ENCODE measurements around the gene PDE4D.

PDE4D gene

GRCh38 chr5:59197911-59198310 lies 695.6 kb downstream of the PDE4D start:
- no peak overlapping the region for H3K27ac ChIP-seq (ENCODE audit: low read length, poor library complexity, severe bottlenecking)
- 100% methylated on average over 2 of the region's 4 CpGs for WGBS
- H3K18ac ChIP-seq (ENCODE audit: low read depth in 1 of 2, low read length in 2 of 2): no peak overlapping the region
- DNase-seq: no peak
- no peak overlapping the region for H3K23ac ChIP-seq (ENCODE audit: low read length in 2 of 2)
- no peak overlapping the region for H2AK5ac ChIP-seq (ENCODE audit: low read length, severe bottlenecking)
- no peak overlapping the region for H2BK12ac ChIP-seq (ENCODE audit: low read length in 2 of 2)
- peaks cover 1% of the 10 kb centered on the region for H3K4me1 ChIP-seq (ENCODE audit: control insufficient read depth, insufficient read depth, low read depth, low read length)
- no peak overlapping the region for H3K9ac ChIP-seq (ENCODE audit: low read length)
- no peaks in the 10 kb centered on the region for H3K27me3 ChIP-seq (ENCODE audit: control insufficient read depth in 1 of 2, insufficient read depth in 1 of 2, low read length in 2 of 2)
- no peak overlapping the region for H3K4me2 ChIP-seq (ENCODE audit: low read length, poor library complexity, severe bottlenecking)
- H2BK15ac ChIP-seq (ENCODE audit: low read depth, poor library complexity, severe bottlenecking): no peak overlapping the region
- no peak overlapping the region for H3K4ac ChIP-seq (ENCODE audit: low read depth in 1 of 2, low read length in 2 of 2)
- no peak overlapping the region for H2AFZ ChIP-seq (ENCODE audit: low read depth, low read length)
- H3K9me3 ChIP-seq (ENCODE audit: control insufficient read depth, low read length): no peaks in the 10 kb centered on the region
- H3K79me1 ChIP-seq (replicated peaks; ENCODE audit: low read length, poor library complexity, severe bottlenecking): no peaks in the 10 kb centered on the region
- no peak overlapping the region for H2BK120ac ChIP-seq (ENCODE audit: low read depth, low read length)
- H3K36me3 ChIP-seq (ENCODE audit: control insufficient read depth in 1 of 2, insufficient read depth in 2 of 2, low read depth in 1 of 2, low read length in 2 of 2): no peaks in the 10 kb centered on the region
- no peak overlapping the region for H4K8ac ChIP-seq (ENCODE audit: low read length)
- H2BK5ac ChIP-seq (ENCODE audit: low read depth, low read length, poor library complexity, severe bottlenecking): no peak overlapping the region
- no peak overlapping the region for H4K91ac ChIP-seq (ENCODE audit: low read length)
- no peak overlapping the region for H3K4me3 ChIP-seq (ENCODE audit: insufficient read depth in 1 of 2, low read depth in 1 of 2, low read length in 2 of 2)
- H3K14ac ChIP-seq (ENCODE audit: low read length in 2 of 2): no peak overlapping the region

GRCh38 chr5:59193616-59194319 lies 699.8 kb downstream of the PDE4D start:
- peak; percentile 98 for DNase-seq
- Histone ChIP-seq H3K79me1 (replicated peaks; ENCODE audit: low read length, poor library complexity, severe bottlenecking) (no peaks in the 10 kb centered on the region), H3K27ac (ENCODE audit: low read length, poor library complexity, severe bottlenecking) (no peak overlapping the region), H3K27me3 (ENCODE audit: control insufficient read depth in 1 of 2, insufficient read depth in 1 of 2, low read length in 2 of 2) (no peaks in the 10 kb centered on the region), H2BK5ac (ENCODE audit: low read depth, low read length, poor library complexity, severe bottlenecking) (no peak overlapping the region), H3K23ac (ENCODE audit: low read length in 2 of 2) (no peak overlapping the region), H3K4me2 (ENCODE audit: low read length, poor library complexity, severe bottlenecking) (no peak overlapping the region), H2AFZ (ENCODE audit: low read depth, low read length) (no peak overlapping the region), H2BK12ac (ENCODE audit: low read length in 2 of 2) (no peak overlapping the region), H2BK15ac (ENCODE audit: low read depth, poor library complexity, severe bottlenecking) (no peak overlapping the region), H3K9ac (ENCODE audit: low read length) (peak overlapping the region; percentile 71), H4K8ac (ENCODE audit: low read length) (no peak overlapping the region), H3K4ac (ENCODE audit: low read depth in 1 of 2, low read length in 2 of 2) (no peak overlapping the region), H4K91ac (ENCODE audit: low read length) (no peak overlapping the region), H3K4me3 (ENCODE audit: insufficient read depth in 1 of 2, low read depth in 1 of 2, low read length in 2 of 2) (no peak overlapping the region), H2AK5ac (ENCODE audit: low read length, severe bottlenecking) (no peak overlapping the region), H3K14ac (ENCODE audit: low read length in 2 of 2) (peak overlapping the region in 1 of 2 experiments; percentile 83), H3K18ac (ENCODE audit: low read depth in 1 of 2, low read length in 2 of 2) (no peak overlapping the region), H2BK120ac (ENCODE audit: low read depth, low read length) (no peak overlapping the region), H3K36me3 (ENCODE audit: control insufficient read depth in 1 of 2, insufficient read depth in 2 of 2, low read depth in 1 of 2, low read length in 2 of 2) (no peaks in the 10 kb centered on the region), H3K4me1 (ENCODE audit: control insufficient read depth, insufficient read depth, low read depth, low read length) (peaks cover 3% of the 10 kb centered on the region), H3K9me3 (ENCODE audit: control insufficient read depth, low read length) (no peaks in the 10 kb centered on the region)
- WGBS: 52% methylated on average over 3 of the region's 3 CpGs

- H3K27me3 ChIP-seq (ENCODE audit: control insufficient read depth in 1 of 2, insufficient read depth in 1 of 2, low read length in 2 of 2): no peaks in the 10 kb centered on the region
- H3K18ac ChIP-seq (ENCODE audit: low read depth in 1 of 2, low read length in 2 of 2): no peak overlapping the region
- no peak overlapping the region for H4K8ac ChIP-seq (ENCODE audit: low read length)
- H2AFZ ChIP-seq (ENCODE audit: low read depth, low read length): no peak overlapping the region
- no peak overlapping the region for H2BK15ac ChIP-seq (ENCODE audit: low read depth, poor library complexity, severe bottlenecking)
- no peak overlapping the region for H2BK5ac ChIP-seq (ENCODE audit: low read depth, low read length, poor library complexity, severe bottlenecking)
- no peak overlapping the region for H3K4ac ChIP-seq (ENCODE audit: low read depth in 1 of 2, low read length in 2 of 2)
- no peak overlapping the region for H3K27ac ChIP-seq (ENCODE audit: low read length, poor library complexity, severe bottlenecking)
- H3K9me3 ChIP-seq (ENCODE audit: control insufficient read depth, low read length): no peaks in the 10 kb centered on the region
- H3K4me2 ChIP-seq (ENCODE audit: low read length, poor library complexity, severe bottlenecking): no peak overlapping the region
- H2BK120ac ChIP-seq (ENCODE audit: low read depth, low read length): no peak overlapping the region
- WGBS: no CpG with 5 or more reads among the region's 1 CpG
- no peak overlapping the region for H2BK12ac ChIP-seq (ENCODE audit: low read length in 2 of 2)
- no peaks in the 10 kb centered on the region for H3K36me3 ChIP-seq (ENCODE audit: control insufficient read depth in 1 of 2, insufficient read depth in 2 of 2, low read depth in 1 of 2, low read length in 2 of 2)
- H4K91ac ChIP-seq (ENCODE audit: low read length): no peak overlapping the region
- DNase-seq: peak; percentile 45
- H2AK5ac ChIP-seq (ENCODE audit: low read length, severe bottlenecking): no peak overlapping the region
- H3K4me1 ChIP-seq (ENCODE audit: control insufficient read depth, insufficient read depth, low read depth, low read length): peaks cover 3% of the 10 kb centered on the region
- no peak overlapping the region for H3K23ac ChIP-seq (ENCODE audit: low read length in 2 of 2)
- no peak overlapping the region for H3K14ac ChIP-seq (ENCODE audit: low read length in 2 of 2)
- H3K79me1 ChIP-seq (replicated peaks; ENCODE audit: low read length, poor library complexity, severe bottlenecking): no peaks in the 10 kb centered on the region
- no peak overlapping the region for H3K9ac ChIP-seq (ENCODE audit: low read length)
- no peak overlapping the region for H3K4me3 ChIP-seq (ENCODE audit: insufficient read depth in 1 of 2, low read depth in 1 of 2, low read length in 2 of 2)
Measured at GRCh38 chr5:59190746-59191145, 702.8 kb downstream of the PDE4D start.

GRCh38 chr5:59189472-59190244 lies 703.9 kb downstream of the PDE4D start:
- peaks cover 3% of the 10 kb centered on the region for H3K4me1 ChIP-seq (ENCODE audit: control insufficient read depth, insufficient read depth, low read depth, low read length)
- no peak overlapping the region for H4K8ac ChIP-seq (ENCODE audit: low read length)
- H3K23ac ChIP-seq (ENCODE audit: low read length in 2 of 2): no peak overlapping the region

More at GRCh38 chr5:59189472-59190244, 703.9 kb downstream of the PDE4D start:
- Histone ChIP-seq H3K27ac (ENCODE audit: low read length, poor library complexity, severe bottlenecking) (no peak overlapping the region), H3K79me1 (replicated peaks; ENCODE audit: low read length, poor library complexity, severe bottlenecking) (no peaks in the 10 kb centered on the region), H3K9me3 (ENCODE audit: control insufficient read depth, low read length) (no peaks in the 10 kb centered on the region), H2AK5ac (ENCODE audit: low read length, severe bottlenecking) (no peak overlapping the region), H2BK120ac (ENCODE audit: low read depth, low read length) (no peak overlapping the region), H2BK12ac (ENCODE audit: low read length in 2 of 2) (no peak overlapping the region), H3K14ac (ENCODE audit: low read length in 2 of 2) (no peak overlapping the region), H2BK5ac (ENCODE audit: low read depth, low read length, poor library complexity, severe bottlenecking) (no peak overlapping the region), H2BK15ac (ENCODE audit: low read depth, poor library complexity, severe bottlenecking) (no peak overlapping the region), H3K18ac (ENCODE audit: low read depth in 1 of 2, low read length in 2 of 2) (no peak overlapping the region), H2AFZ (ENCODE audit: low read depth, low read length) (no peak overlapping the region), H3K36me3 (ENCODE audit: control insufficient read depth in 1 of 2, insufficient read depth in 2 of 2, low read depth in 1 of 2, low read length in 2 of 2) (no peaks in the 10 kb centered on the region), H3K9ac (ENCODE audit: low read length) (peak overlapping the region; percentile 76), H4K91ac (ENCODE audit: low read length) (no peak overlapping the region), H3K27me3 (ENCODE audit: control insufficient read depth in 1 of 2, insufficient read depth in 1 of 2, low read length in 2 of 2) (no peaks in the 10 kb centered on the region), H3K4me3 (ENCODE audit: insufficient read depth in 1 of 2, low read depth in 1 of 2, low read length in 2 of 2) (peak overlapping the region in 1 of 2 experiments; percentile 8), H3K4me2 (ENCODE audit: low read length, poor library complexity, severe bottlenecking) (no peak overlapping the region), H3K4ac (ENCODE audit: low read depth in 1 of 2, low read length in 2 of 2) (no peak overlapping the region)
- 94% methylated on average over 4 of the region's 7 CpGs for WGBS
- no peak for DNase-seq

Data from mesenchymal stem cell (in vitro differentiated cells and primary cell).